IMR-90 (cell line): ENCODE data around the gene KAT2A. TPM values are rescaled to one million over a fixed set of nuclear protein-coding genes. Genes with fewer than 3 reads are reported as not detected.

Source experiments
- ATAC-seq: fragments of 200-7000 bp; cut with Tn5 transposase; 2 replicates; pipeline ENCODE4 v1.9.1; 2020; ENCODE audit warnings: low read depth, mild to moderate bottlenecking, moderate library complexity
- BruUV-seq: library from RNA; stranded (reverse); fragments of 400-500 nt; replicated peaks from 2 replicates; lab custom pipeline; 2021; lab: Mats Ljungman, UMichigan
- CTCF ChIA-PET: fragments of 300-600 bp; formaldehyde crosslinking; extraction: SDS; loops from one replicate; lab custom pipeline; 2021; ENCODE audit warnings: antibody characterized with exemption; lab: Yijun Ruan, JAX
- POLR2A ChIA-PET: fragments of 300-600 bp; sonication (Branson Sonifier 250); formaldehyde crosslinking; loops from one replicate; lab custom pipeline; 2022; ENCODE audit warnings: antibody characterized with exemption; ENCODE audit not compliant: unreplicated experiment; lab: Charles Lee
- DNase-seq: peaks from one replicate; pipeline ENCODE4 v3.0.0; 2013
- H2AFZ ChIP-seq: replicated peaks from 2 replicates; pipeline ENCODE3; 2013; ENCODE audit warnings: low read length, mild to moderate bottlenecking; ENCODE audit not compliant: poor library complexity
- H2AK5ac ChIP-seq: 2 replicates; pipeline ENCODE4 v1.6.1; 2013; ENCODE audit warnings: low read depth, low read length, inconsistent platforms
- H2AK9ac ChIP-seq: replicated peaks from 2 replicates; pipeline ENCODE3; 2013; ENCODE audit warnings: mild to moderate bottlenecking, low read depth, low read length, moderate library complexity; ENCODE audit not compliant: poor library complexity
- H2BK120ac ChIP-seq: 2 replicates; pipeline ENCODE4 v1.6.1; 2013; ENCODE audit warnings: low read depth, low read length, inconsistent platforms
- H2BK15ac ChIP-seq: 3 replicates; pipeline ENCODE4 v1.6.1; 2013; ENCODE audit warnings: low read depth, low read length, inconsistent platforms
- H2BK20ac ChIP-seq: 2 replicates; pipeline ENCODE4 v1.6.1; 2013; ENCODE audit warnings: low read depth, mild to moderate bottlenecking, inconsistent platforms, low read length, moderate library complexity
- H2BK5ac ChIP-seq: 2 replicates; pipeline ENCODE4 v1.6.1; 2013; ENCODE audit warnings: mild to moderate bottlenecking, low read depth, low read length, inconsistent platforms; ENCODE audit not compliant: poor library complexity, severe bottlenecking
- H3K14ac ChIP-seq: replicated peaks from 2 replicates; pipeline ENCODE4 v1.6.1; 2013; ENCODE audit warnings: low read depth, low read length, inconsistent platforms
- H3K18ac ChIP-seq: 2 replicates; pipeline ENCODE4 v1.6.1; 2013; ENCODE audit warnings: low read depth, low read length, control low read depth
- H3K23ac ChIP-seq: 2 replicates; pipeline ENCODE4 v1.6.1; 2013; ENCODE audit warnings: low read depth, low read length, inconsistent platforms
- H3K27ac ChIP-seq: 2 replicates; pipeline ENCODE4 v1.5.1; 2013; ENCODE audit warnings: mild to moderate bottlenecking, control low read depth, low read length; ENCODE audit not compliant: insufficient read depth
- H3K27me3 ChIP-seq: 2 replicates; pipeline ENCODE4 v1.6.1; 2013; ENCODE audit warnings: low read length; ENCODE audit not compliant: control insufficient read depth, insufficient read depth
- H3K36me3 ChIP-seq: 2 replicates; pipeline ENCODE4 v1.6.1; 2013; ENCODE audit warnings: low read length, mixed read lengths; ENCODE audit not compliant: control insufficient read depth, insufficient read depth
- H3K4ac ChIP-seq: 2 replicates; pipeline ENCODE4 v1.6.1; 2013; ENCODE audit warnings: low read depth, low read length, inconsistent platforms
- H3K4me1 ChIP-seq: 2 replicates; pipeline ENCODE4 v1.6.1; 2013; ENCODE audit warnings: low read length, mixed read lengths; ENCODE audit not compliant: control insufficient read depth, insufficient read depth
- H3K4me2 ChIP-seq: 2 replicates; pipeline ENCODE4 v1.6.1; 2013; ENCODE audit warnings: low read depth, mild to moderate bottlenecking, control low read depth, low read length, moderate library complexity
- H3K4me3 ChIP-seq: 2 replicates; pipeline ENCODE4 v1.5.1; 2013; ENCODE audit warnings: low read depth, mild to moderate bottlenecking, control low read depth, low read length, moderate library complexity; ENCODE audit not compliant: insufficient read depth
- H3K56ac ChIP-seq: 2 replicates; pipeline ENCODE4 v1.6.1; 2013; ENCODE audit warnings: low read length, inconsistent platforms; ENCODE audit not compliant: insufficient read depth; ENCODE audit errors: extremely low read depth
- H3K79me1 ChIP-seq, 2 experiments: 2 replicates each; pipeline ENCODE4 v1.6.1; 2013; ENCODE audit warnings: low read length in 2 of 2, inconsistent platforms in 1 of 2, low read depth in 1 of 2
- H3K9ac ChIP-seq: 2 replicates; pipeline ENCODE4 v1.6.1; 2013; ENCODE audit warnings: low read depth, low read length, control low read depth
- H3K9me1 ChIP-seq: 2 replicates; pipeline ENCODE4 v1.6.1; 2013; ENCODE audit warnings: low read length, inconsistent platforms; ENCODE audit not compliant: insufficient read depth
- H3K9me3 ChIP-seq: 2 replicates; pipeline ENCODE4 v1.6.1; 2013; ENCODE audit warnings: low read length; ENCODE audit not compliant: control insufficient read depth, insufficient read depth
- H4K20me1 ChIP-seq: 2 replicates; pipeline ENCODE4 v1.6.1; 2013; ENCODE audit warnings: low read length, inconsistent platforms; ENCODE audit not compliant: insufficient read depth
- H4K5ac ChIP-seq: 2 replicates; pipeline ENCODE4 v1.6.1; 2013; ENCODE audit warnings: mild to moderate bottlenecking, low read depth, low read length, control low read depth
- H4K8ac ChIP-seq, 2 experiments: 2 replicates each; pipeline ENCODE4 v1.6.1; 2013; ENCODE audit warnings: low read depth in 2 of 2, low read length in 2 of 2, control low read depth in 1 of 2, inconsistent platforms in 1 of 2
- H4K91ac ChIP-seq: 2 replicates; pipeline ENCODE4 v1.6.1; 2013; ENCODE audit warnings: low read depth, low read length, inconsistent platforms; ENCODE audit not compliant: insufficient read depth
- CTCF ChIP-seq: conservative IDR thresholded peaks from 2 replicates; pipeline ENCODE4 v1.5.1; 2012; ENCODE audit warnings: mild to moderate bottlenecking, low read depth, low read length, improper control_type of control experiment
- NFE2L2 ChIP-seq: fragments of 150-350 bp; IDR thresholded peaks from 2 replicates; pipeline ENCODE4 v1.6.1; 2016; ENCODE audit warnings: low read depth, mild to moderate bottlenecking, low read length
- RFX5 ChIP-seq: IDR thresholded peaks from 2 replicates; pipeline ENCODE4 v1.8.0; 2012; ENCODE audit warnings: low read depth, mild to moderate bottlenecking, low read length, moderate library complexity
- WGBS, 2 experiments: methylation state at CpG; one replicate each; pipeline versions ENCODE4 v1.1.5 to v1.1.7; 2013; ENCODE audit warnings: missing lambda C conversion rate in 2 of 2; ENCODE audit not compliant: insufficient read length in 1 of 2; ENCODE audit errors: extremely low coverage in 2 of 2; 5-methylcytosine and 5-hydroxymethylcytosine counted together
- dilution Hi-C: fragments of 300-500 bp; cut with HindIII; formaldehyde crosslinking; loops from one replicate; pipeline ENCODE4 v1.14.3; 2018; ENCODE audit warnings: low sequenced_read_pairs; ENCODE audit not compliant: unreplicated experiment
- in situ Hi-C: fragments of 300-500 bp; cut with MboI; formaldehyde crosslinking; loops from 3 replicates; pipeline ENCODE4 v1.14.3; 2019; ENCODE audit warnings: low sequenced_read_pairs, inconsistent platforms, mixed read lengths
- intact Hi-C: fragments of 100-400 bp; cut with micrococcal nuclease; formaldehyde crosslinking; loops from 2 replicates; pipeline ENCODE4 v1.10.0; 2022
- polyA plus RNA-seq, 3 experiments: library from polyadenylated mRNA; depleted of rRNA; stranded (reverse); fragments of >200 nt; gene quantifications; 2 replicates each; pipeline ENCODE4 v1.2.3, GENCODE V29; 2012; ENCODE audit warnings: low replicate concordance in 1 of 3
- total RNA-seq: library from RNA; depleted of rRNA; stranded (reverse); fragments of >200 nt; gene quantifications from 2 replicates; pipeline ENCODE4 v1.2.3, GENCODE V29; 2012

KAT2A gene
- total and polyA plus RNA-seq, 2 of the 4 experiments (the other 2 are of a cell fraction) = 6.3 to 28.2 TPM

GRCh38 chr17:42107597-42108576 is 13.3 kb downstream of the KAT2A start:
- Histone ChIP-seq H3K9ac (no peak overlapping the region), H3K18ac (no peak overlapping the region), H3K4me1 (peaks cover 6% of the 10 kb centered on the region; the same call in 1 of the 2 replicates), H2AK9ac (peak overlapping the region; percentile 69), H3K14ac (0 out of 2 replicates have a peak overlapping the region, but pooled peaks have one; percentile 52), H3K4me3 (peak overlapping the region; percentile 48), H4K91ac (no peak overlapping the region), H4K8ac (peak overlapping the region in 1 of 2 experiments; percentile 12; a peak in 1 of 4 replicates), H3K9me1 (peaks cover 4% of the 10 kb centered on the region; the same call in 1 of the 2 replicates), H3K56ac (no peak overlapping the region), H2BK15ac (no peak overlapping the region; the same call in 2 of the 3 replicates), H4K20me1 (no peaks in the 10 kb centered on the region), H2AFZ (peak overlapping the region; percentile 94), H3K4ac (no peak overlapping the region; the same call in 1 of the 2 replicates), H3K4me2 (peak overlapping the region; percentile 96), H2BK120ac (no peak overlapping the region), H3K79me1 (no peaks in the 10 kb centered on the region), H2AK5ac (0 out of 2 replicates have a peak overlapping the region, but pooled peaks have one; percentile 52), H3K27ac (no peak overlapping the region), H2BK5ac (no peak overlapping the region), H3K9me3 (no peaks in the 10 kb centered on the region), H4K5ac (no peak overlapping the region), H2BK20ac (no peak overlapping the region), H3K27me3 (peaks cover 7% of the 10 kb centered on the region), H3K23ac (no peak overlapping the region), H3K36me3 (no peaks in the 10 kb centered on the region)
- in situ Hi-C loops = no loop called here
- ChIA-PET CTCF (interaction anchor here (0.6 kb wide), 1 partner anchor 43 kb away, joined by 3 read pairs; no protein-coding TSS in a partner anchor), POLR2A (no interaction called here)
- no TSS peak for BruUV-seq
- dilution Hi-C loops = no loop called here
- no peak for TF ChIP-seq RFX5
- peak; percentile 41; the same call in 1 of the 2 replicates for TF ChIP-seq NFE2L2
- TF ChIP-seq CTCF = no peak
- peak; percentile 94 for ATAC-seq
- intact Hi-C loops = no loop called here
- WGBS, 2 experiments = 40% methylated on average over 22 of the region's 51 CpGs; no CpG with 5 or more reads in 1 of the 2 experiments
- peak; percentile 32 for DNase-seq
